Urinary bladder (tissue), 4 donors: ENCODE results near the gene POLR1A. TPM values are rescaled to one million over a fixed set of nuclear protein-coding genes. Genes with fewer than 3 reads are reported as not detected.
A peak's percentile ranks its signal among the peaks of the same experiment; 100 is the strongest.

Experiments used
- DNase-seq: peaks from one replicate; pipeline ENCODE4 v3.0.0-alpha.2; 2015; ENCODE audit errors: extremely low spot score
- H3K27ac ChIP-seq: one replicate; pipeline ENCODE4 v1.5.1; 2013; ENCODE audit warnings: low read depth, mild to moderate bottlenecking, moderate library complexity
- H3K36me3 ChIP-seq: one replicate; pipeline ENCODE4 v1.6.1; 2013; ENCODE audit warnings: mild to moderate bottlenecking, moderate library complexity; ENCODE audit not compliant: insufficient read depth
- H3K4me1 ChIP-seq: one replicate; pipeline ENCODE4 v1.6.1; 2013; ENCODE audit warnings: mild to moderate bottlenecking, moderate library complexity; ENCODE audit not compliant: insufficient read depth
- H3K4me3 ChIP-seq: one replicate; pipeline ENCODE4 v1.5.1; 2013; ENCODE audit warnings: low read depth, low read length
- WGBS: extraction: QIAGEN DNeasy Blood & Tissue Kit; methylation state at CpG from one replicate; pipeline ENCODE4 v1.1.7; 2013; 5-methylcytosine and 5-hydroxymethylcytosine counted together
- polyA plus RNA-seq: library from polyadenylated mRNA; stranded (reverse); fragments of 200-250 nt; gene quantifications from one replicate; pipeline ENCODE4 v1.2.3, GENCODE V29; 2013
- total RNA-seq: library from RNA; depleted of rRNA; stranded (reverse); fragments of >200 nt; gene quantifications from one replicate; pipeline ENCODE4 v1.2.3, GENCODE V29; 2014
- donor health status: healthy with polysubstance abuse.
- donor health status: healthy.

The POLR1A gene
- total and polyA plus RNA-seq, 2 donors: 6.6 to 11.5 TPM

DNA sequence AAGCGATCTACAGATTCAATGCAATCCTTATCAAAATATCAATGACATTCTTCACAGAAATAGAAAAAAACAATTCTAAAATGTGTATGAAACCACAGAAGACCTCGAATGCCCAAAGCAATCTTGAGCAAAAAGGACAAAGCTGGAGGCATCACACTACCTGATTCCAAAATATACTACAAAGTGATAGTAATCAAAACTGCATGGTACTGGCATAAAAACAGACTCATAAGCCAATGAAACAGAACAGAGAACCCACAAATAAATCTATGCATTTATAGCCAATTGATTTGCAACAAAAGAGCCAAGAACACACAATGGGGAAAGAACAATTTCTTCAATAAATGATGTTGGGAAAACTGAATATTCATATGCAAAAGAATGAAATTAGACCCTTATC, 99.2 kb downstream of the POLR1A start:
- DNase-seq: no peak
- Histone ChIP-seq H3K4me3 (no peak overlapping the region), H3K27ac (no peak overlapping the region), H3K36me3 (no peaks in the 10 kb centered on the region), H3K4me1 (peaks cover 1% of the 10 kb centered on the region)
- 81% methylated on average over 2 of the region's 2 CpGs for WGBS

DNA sequence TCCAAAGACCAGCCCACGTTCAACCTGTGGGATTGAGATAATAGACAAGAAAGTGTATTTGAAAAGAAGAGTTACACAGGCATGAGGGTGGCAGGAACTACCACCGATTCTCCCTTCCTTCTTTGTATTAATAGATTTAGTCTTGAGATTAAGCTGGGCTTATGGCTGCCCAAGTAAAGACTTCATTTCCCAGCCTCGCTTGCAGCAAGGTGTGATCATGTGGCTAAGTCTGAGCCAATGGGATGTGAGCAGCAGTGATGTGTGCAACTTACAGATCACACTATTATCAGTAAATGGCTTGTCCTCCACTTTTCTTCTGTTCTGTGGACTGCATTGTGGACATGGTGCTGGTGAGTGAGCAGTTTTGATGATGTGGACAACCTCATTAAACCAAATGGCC, 101.7 kb downstream of the POLR1A start:
- H3K36me3 ChIP-seq: no peaks in the 10 kb centered on the region
- no peak overlapping the region for H3K27ac ChIP-seq
- H3K4me1 ChIP-seq: peaks cover 1% of the 10 kb centered on the region
- 91% methylated on average over 3 of the region's 3 CpGs for WGBS
- no peak for DNase-seq
- no peak overlapping the region for H3K4me3 ChIP-seq

DNA sequence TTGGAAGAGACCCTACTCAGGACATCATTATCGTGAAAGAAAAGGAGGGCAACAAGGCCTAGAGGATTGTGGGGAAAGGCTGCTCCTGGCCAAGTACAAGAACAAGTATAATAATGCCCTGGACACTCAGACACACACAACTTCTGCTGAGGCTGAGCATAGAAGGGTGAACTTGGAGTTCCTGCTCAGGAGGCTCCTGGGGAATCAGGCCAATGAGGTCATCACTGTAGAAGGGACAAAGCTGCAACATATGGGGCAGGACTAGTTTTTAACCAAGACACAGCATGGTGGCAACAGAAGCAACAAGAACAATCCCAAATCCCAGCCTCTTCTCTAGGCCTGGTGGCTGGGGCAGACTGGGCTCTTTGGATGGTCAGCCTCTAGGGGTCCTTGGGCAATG, 102.6 kb downstream of the POLR1A start:
- WGBS: 89% methylated on average over 1 of the region's 1 CpG
- H3K4me1 ChIP-seq: peaks cover 1% of the 10 kb centered on the region
- DNase-seq: no peak

DNA sequence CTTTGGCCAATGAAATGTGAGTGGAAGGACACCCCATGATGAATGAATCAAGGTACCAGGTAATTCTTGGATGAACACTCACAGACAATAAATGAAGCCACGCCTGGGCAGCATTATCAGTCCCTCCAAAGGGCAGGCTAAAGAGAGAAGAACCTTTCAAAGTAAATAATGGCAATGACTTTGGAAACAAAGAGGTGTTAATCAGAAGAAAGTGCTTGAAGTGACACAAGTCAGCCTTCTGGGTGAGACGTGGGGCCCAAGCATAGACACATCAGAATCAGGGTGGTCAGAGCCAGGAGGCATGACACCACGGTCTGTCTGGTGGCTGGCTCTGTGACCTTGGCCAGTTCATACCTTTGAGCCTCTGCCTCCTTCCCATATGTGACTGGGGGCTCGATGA, 103.3 kb downstream of the POLR1A start:
- WGBS: 91% methylated on average over 4 of the region's 4 CpGs
- no peak overlapping the region for H3K4me3 ChIP-seq
- H3K36me3 ChIP-seq: no peaks in the 10 kb centered on the region
- H3K4me1 ChIP-seq: peaks cover 1% of the 10 kb centered on the region
- DNase-seq: no peak
- no peak overlapping the region for H3K27ac ChIP-seq

More for the DNA sequence above, 102.6 kb downstream of the POLR1A start:
- Histone ChIP-seq H3K27ac (no peak overlapping the region), H3K36me3 (no peaks in the 10 kb centered on the region), H3K4me3 (no peak overlapping the region)

DNA sequence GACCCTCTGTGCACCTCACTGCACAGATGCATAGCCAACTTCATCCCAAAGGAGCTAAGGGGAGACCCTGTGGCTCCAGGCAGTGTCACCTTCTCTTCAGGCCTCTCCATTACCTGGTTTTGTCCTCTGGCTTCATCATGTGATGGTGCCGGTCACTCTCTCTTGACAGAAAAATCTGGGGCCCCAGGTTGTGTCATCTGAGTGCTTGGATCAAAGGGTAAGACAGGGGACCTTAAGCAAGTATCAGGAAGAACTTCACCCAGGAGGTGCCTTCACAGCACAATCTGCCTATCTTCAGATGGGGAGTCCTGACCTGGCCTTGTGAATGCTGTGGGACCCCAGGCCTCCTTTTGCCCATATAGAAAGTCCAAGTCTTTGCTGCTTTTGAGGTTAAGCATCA, 104.4 kb downstream of the POLR1A start:
- peaks cover 1% of the 10 kb centered on the region for H3K4me1 ChIP-seq
- no peak for DNase-seq
- no peaks in the 10 kb centered on the region for H3K36me3 ChIP-seq
- H3K4me3 ChIP-seq: no peak overlapping the region
- 100% methylated on average over 1 of the region's 1 CpG for WGBS
- H3K27ac ChIP-seq: no peak overlapping the region

DNA sequence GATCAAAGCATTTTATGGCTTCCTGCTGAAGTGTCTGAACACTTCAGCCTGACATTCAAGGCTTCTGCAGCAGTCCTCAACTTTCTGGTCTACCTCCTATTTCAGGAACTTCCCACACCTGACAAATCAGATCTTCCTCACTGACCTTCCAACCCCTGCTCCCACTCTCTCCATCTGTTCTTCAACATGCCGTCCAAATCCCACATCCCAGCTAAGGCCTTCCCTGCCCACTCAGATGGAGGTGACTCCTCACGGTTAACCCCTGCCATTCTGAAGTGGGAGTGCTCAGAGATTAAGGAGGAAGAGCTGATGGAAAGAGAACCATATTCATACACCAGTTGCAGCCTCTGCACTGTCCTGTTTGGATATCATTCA, 104.8 kb downstream of the POLR1A start:
- Histone ChIP-seq H3K4me3 (no peak overlapping the region), H3K36me3 (no peaks in the 10 kb centered on the region), H3K4me1 (peaks cover 1% of the 10 kb centered on the region), H3K27ac (no peak overlapping the region)
- 75% methylated on average over 2 of the region's 2 CpGs for WGBS
- no peak for DNase-seq

DNA sequence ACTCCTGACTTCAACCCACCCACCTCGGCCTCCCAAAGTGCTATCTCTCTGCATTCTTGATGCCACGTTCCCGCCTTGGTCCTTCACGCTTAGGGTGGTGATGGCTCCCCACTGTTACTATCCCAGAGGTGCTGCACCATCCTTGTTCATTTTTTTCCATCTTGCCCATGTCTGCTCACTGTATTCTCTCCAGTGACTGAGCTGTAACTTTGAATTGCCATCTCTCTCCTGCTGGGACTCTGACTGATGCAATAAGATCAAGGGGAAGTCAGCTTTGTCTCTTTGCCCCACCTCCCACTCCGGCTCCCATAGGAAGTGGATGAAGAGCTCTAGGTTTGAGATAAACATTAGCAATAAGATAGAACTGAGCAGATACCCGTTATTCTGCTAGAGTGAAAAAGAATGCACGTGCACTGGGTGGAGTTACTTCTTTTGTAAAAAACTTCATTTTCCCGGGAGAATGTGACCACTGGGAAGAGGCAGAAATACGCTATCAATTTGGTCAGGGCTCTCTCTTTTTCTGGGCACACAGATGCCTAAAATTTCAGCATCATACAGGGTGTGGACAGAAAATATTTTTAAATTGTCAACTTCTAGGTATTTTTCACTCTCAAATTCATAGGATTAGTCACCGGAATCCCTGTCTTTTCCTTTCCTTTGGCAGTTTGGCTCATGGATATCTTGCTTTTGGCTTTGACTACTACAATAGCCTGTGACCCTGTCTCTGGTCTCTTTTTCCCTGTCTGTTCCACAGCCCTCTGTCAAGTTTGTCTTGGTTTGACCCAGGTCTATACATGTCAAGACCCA, 105.4 kb downstream of the POLR1A start:
- H3K4me3 ChIP-seq: no peak overlapping the region
- H3K4me1 ChIP-seq: peaks cover 1% of the 10 kb centered on the region
- no peak for DNase-seq
- 83% methylated on average over 10 of the region's 10 CpGs for WGBS
- H3K27ac ChIP-seq: no peak overlapping the region
- no peaks in the 10 kb centered on the region for H3K36me3 ChIP-seq

DNA sequence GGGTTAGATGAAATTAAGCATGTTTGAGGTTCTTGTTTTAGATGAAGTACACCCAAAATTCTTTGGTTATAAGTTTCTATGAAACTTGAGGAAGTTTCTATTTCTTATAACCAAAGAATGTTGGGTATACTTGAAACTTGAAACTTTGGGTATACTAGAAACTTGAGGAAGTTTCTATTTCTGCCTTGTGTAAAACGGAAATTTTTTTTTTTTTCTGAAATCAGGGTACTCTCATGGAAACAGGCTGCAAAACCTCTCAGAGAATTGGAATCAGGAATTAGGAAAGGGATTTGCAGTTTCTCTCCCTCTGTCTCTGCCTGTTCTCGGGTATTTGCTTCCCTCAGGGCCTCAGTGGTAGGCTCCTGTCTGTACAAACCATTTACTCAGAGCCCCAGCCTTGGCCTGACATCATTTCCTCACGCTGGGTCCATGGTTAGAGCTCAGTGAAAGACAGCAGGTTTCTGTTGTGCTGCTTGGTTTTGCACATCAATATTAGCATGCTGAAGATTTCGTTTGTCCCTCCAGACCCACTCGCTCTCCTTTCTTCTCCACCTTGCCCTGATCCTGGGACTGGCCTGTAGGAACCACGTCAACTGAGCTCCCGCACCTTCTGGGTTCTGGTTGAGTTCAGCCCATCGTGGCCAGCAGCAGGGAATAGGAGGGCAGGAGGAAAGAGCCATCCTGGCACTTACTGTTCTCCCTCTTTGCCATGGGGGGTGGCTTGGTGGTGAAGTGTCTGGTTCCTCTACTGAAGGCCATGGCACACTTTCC, 106.4 kb downstream of the POLR1A start:
- Histone ChIP-seq H3K4me1 (peaks cover 1% of the 10 kb centered on the region), H3K27ac (peak overlapping the region; percentile 42), H3K36me3 (no peaks in the 10 kb centered on the region), H3K4me3 (no peak overlapping the region)
- DNase-seq: no peak
- 58% methylated on average over 8 of the region's 8 CpGs for WGBS

DNA sequence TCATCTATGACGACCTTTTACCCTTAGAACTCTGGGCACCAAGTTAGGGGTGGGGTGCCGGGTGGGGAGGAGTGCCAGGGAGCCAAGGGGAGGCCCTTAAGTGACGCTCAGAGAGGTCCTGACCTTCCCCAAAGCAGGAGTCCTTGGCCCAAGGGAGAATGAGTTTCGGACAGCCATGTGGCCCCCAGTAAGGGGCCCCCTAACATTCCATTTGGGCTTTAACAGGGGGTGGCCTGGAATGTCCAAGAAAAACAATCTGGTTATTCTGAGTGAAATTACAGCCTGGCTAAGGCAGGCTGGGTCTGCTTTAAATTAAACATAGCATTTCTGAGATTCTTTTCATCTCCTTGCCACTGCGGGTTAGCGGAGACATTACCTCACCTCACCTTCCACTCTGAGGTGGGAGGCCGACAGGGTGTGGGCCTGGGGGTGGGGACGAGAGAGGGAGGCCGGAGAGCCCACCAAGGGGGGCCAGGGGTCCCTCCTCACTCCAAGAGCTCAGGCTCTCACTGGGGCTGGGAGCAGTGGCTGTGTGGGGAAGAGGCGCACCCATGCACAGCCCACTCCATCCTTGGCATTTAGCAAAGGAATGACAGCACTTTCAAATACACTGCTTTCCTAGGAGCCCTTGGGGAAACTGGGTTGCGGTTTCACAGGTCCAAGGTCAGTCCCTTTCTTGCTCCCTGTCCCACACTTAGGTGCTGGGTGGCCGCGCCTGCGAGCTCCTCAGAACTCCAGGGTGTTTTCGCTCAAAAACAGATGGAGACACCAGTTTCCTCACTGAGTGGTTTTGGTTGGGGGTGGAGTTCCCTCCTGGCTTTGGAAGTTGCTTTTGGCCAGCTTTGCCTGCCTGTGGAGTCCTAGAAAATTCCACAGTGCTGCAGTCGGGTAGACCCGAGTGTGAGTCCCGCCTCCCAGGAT, 107.4 kb downstream of the POLR1A start:
- Histone ChIP-seq H3K27ac (peak overlapping the region; percentile 83), H3K36me3 (no peaks in the 10 kb centered on the region), H3K4me3 (no peak overlapping the region), H3K4me1 (peaks cover 1% of the 10 kb centered on the region)
- no peak for DNase-seq
- WGBS: 31% methylated on average over 18 of the region's 18 CpGs

DNA sequence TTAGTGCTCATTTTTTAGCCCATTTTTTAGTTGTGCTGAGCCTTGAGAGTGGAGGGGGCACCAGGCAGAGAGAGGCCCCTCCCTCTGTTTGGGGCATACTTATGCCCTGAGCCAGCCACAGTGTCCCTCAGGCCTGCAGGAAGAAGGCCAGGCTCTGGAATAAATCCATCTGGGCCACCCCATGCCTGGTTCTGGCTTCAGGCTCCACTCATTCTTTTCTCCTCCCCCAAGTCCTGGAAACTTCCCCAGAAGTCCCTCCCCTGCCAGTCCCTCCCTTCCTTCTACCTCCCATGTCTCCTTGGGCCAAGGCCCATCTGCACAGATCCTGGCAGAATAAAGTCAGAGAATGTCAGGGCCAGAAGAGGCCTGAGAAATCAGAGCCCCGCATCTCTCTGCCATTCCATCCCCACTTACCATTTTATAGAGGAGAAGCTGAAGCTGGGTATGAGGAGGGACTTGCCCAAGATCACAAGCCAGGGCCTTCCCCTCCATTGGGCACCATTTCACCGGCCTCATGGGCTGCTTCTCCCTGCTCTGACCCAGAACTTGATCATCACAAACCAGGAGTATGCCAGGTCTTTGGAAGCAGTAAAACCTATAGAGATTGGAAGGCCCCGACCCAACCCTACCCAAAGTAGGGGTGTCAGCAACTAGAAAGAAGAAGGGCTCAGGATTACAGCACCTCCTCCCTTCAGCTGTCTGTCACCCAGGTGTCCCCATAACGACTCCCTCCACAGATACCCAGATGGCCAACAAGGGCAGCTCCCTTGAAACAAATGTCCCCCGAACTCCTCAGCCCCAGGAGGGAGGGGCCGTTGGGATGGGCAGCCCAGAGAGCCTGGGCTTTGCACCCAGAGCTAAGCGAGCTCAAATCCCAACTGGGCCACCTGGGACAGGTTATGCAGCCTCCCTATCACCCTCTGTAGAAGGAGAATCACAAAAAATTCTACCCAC, 108.4 kb downstream of the POLR1A start:
- DNase-seq: no peak
- H3K27ac ChIP-seq: no peak overlapping the region
- H3K4me1 ChIP-seq: peaks cover 1% of the 10 kb centered on the region
- H3K36me3 ChIP-seq: no peaks in the 10 kb centered on the region
- WGBS: 83% methylated on average over 7 of the region's 7 CpGs
- H3K4me3 ChIP-seq: no peak overlapping the region

DNA sequence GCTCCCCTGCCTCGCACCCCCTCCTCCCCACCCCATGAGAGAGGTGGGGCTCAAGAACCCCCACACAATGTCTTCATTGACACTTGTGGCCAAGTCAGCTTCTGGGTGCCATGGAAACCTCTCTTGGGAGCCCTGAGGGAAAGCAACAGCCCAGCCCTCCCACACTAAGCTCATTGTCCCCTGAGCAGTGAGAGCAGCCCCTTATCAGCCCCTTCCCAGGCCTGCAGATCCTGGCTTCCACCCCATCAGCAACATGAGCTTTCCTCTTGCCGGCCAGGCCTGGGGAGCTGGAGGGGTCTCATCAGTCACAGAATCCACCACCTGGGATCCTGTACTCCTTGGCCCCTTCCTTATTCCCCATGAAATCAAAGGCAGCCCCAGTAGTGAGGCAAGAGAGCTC, 109.1 kb downstream of the POLR1A start:
- Histone ChIP-seq H3K36me3 (no peaks in the 10 kb centered on the region), H3K4me1 (peaks cover 1% of the 10 kb centered on the region), H3K27ac (peak overlapping the region; percentile 12), H3K4me3 (no peak overlapping the region)
- DNase-seq: no peak
- WGBS: 64% methylated on average over 2 of the region's 2 CpGs

DNA sequence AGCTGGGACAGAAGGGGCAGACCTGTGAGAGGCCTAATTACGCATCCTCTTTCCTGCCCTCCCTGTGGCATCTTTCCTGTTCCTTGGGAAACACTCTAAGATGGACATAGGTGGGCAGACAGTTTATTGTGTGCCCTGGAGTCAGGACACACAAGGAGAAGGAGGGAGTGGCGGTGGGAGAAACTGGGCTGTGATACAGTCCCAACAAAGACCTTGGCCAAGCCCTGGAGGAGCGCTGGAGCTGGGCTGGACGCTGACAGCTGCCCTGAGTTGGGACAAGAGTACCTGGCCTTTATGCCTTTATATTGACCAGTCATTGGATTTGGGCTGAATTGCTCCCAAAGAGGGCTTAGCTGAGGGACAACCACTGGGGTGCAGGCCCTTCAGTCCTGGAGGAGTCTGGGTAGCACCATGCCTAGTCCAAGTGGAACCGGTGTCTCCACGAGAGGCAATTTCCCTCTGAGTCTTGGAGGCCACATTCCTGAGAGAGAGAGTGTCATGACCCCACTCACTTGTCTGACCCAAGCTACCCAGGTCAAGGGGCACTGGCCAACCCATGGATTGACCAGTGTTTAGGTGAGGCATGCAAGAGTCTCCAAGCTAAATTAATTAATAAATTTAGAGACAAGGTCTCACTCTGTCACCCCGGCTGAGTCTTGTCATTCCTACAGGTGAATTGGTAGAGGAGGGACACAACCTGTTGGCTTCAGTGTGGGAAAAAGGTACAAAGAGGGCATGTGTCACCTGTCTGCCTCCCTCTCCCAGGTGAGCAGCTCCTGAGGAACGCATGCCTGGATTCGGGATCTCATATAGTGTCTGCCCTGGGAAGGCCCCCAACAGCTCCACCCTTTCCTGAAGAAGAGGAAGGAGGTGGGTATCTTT, 109.8 kb downstream of the POLR1A start:
- 95% methylated on average over 9 of the region's 9 CpGs for WGBS
- Histone ChIP-seq H3K36me3 (no peaks in the 10 kb centered on the region), H3K4me1 (peaks cover 1% of the 10 kb centered on the region), H3K4me3 (no peak overlapping the region), H3K27ac (no peak overlapping the region)
- DNase-seq: no peak
